Measurements from ENCODE around the gene LPP. TPM values are rescaled to one million over a fixed set of nuclear protein-coding genes. Genes with fewer than 3 reads are reported as not detected.

LPP gene
- total RNA-seq, 2 donors from 2014 or later = 1,568 to 1,607 TPM

- Histone ChIP-seq H3K4me3 (peak overlapping the region; percentile 0), H3K27me3 (replicated peaks; ENCODE audit: insufficient read depth) (no peaks in the 10 kb centered on the region), H3K27ac (no peak overlapping the region), H3K4me1 (ENCODE audit: control insufficient read depth in 1 of 2, low read depth in 2 of 2) (peaks cover 8 to 47% of the 10 kb centered on the region in 2 donors), H3K9me3 (no peaks in the 10 kb centered on the region), H3K36me3 (no peaks in the 10 kb centered on the region)
- TF ChIP-seq, protein P1, sequence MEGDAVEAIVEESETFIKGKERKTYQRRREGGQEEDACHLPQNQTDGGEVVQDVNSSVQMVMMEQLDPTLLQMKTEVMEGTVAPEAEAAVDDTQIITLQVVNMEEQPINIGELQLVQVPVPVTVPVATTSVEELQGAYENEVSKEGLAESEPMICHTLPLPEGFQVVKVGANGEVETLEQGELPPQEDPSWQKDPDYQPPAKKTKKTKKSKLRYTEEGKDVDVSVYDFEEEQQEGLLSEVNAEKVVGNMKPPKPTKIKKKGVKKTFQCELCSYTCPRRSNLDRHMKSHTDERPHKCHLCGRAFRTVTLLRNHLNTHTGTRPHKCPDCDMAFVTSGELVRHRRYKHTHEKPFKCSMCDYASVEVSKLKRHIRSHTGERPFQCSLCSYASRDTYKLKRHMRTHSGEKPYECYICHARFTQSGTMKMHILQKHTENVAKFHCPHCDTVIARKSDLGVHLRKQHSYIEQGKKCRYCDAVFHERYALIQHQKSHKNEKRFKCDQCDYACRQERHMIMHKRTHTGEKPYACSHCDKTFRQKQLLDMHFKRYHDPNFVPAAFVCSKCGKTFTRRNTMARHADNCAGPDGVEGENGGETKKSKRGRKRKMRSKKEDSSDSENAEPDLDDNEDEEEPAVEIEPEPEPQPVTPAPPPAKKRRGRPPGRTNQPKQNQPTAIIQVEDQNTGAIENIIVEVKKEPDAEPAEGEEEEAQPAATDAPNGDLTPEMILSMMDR (IDR thresholded peaks at IDR 0.05) = no peak
- no peak for DNase-seq (ENCODE audit: low spot score)
- ATAC-seq (ENCODE audit: insufficient number of reproducible peaks, low FRiP score, low read depth) = no peak
Measured at GRCh38 chr3:188358787-188359493, 205.0 kb downstream of the LPP start.

GRCh38 chr3:188360364-188360881 is 206.5 kb downstream of the LPP start:
- Histone ChIP-seq H3K9me3 (no peaks in the 10 kb centered on the region), H3K4me1 (ENCODE audit: control insufficient read depth in 1 of 2, low read depth in 2 of 2) (peaks cover 22 to 60% of the 10 kb centered on the region in 2 donors), H3K27me3 (replicated peaks; ENCODE audit: insufficient read depth) (no peaks in the 10 kb centered on the region), H3K36me3 (no peaks in the 10 kb centered on the region), H3K4me3 (no peak overlapping the region), H3K27ac (no peak overlapping the region)
- no peak for ATAC-seq (ENCODE audit: insufficient number of reproducible peaks, low FRiP score, low read depth)
- no peak for DNase-seq (ENCODE audit: low spot score)
- TF ChIP-seq, protein P1 (IDR thresholded peaks at IDR 0.05) = no peak

DNA sequence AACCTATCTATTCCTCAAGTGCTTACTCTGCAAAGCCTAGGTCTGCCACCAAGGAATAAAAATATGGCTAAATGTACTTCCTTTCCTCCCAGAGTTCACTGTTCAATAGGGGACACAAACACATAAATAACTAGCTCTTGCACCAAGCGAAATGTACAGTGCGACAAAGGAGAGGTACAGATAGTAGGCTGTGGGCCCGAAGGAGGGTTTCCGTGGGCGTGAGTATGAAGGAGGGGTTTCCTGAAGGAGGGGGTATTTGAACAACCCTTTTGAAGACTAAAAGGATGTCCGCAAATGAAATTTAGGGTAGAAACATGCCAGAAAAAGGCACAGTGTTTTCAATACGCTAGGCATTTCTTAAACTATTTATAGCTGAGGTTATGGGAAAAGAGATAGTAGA is 207.9 kb downstream of the LPP start:
- no peak for DNase-seq (ENCODE audit: low spot score)
- no peak for ATAC-seq (ENCODE audit: insufficient number of reproducible peaks, low FRiP score, low read depth)
- Histone ChIP-seq H3K9me3 (no peaks in the 10 kb centered on the region), H3K4me3 (no peak overlapping the region), H3K27me3 (replicated peaks; ENCODE audit: insufficient read depth) (no peaks in the 10 kb centered on the region), H3K27ac (no peak overlapping the region), H3K4me1 (ENCODE audit: control insufficient read depth in 1 of 2, low read depth in 2 of 2) (peaks cover 33 to 74% of the 10 kb centered on the region in 2 donors), H3K36me3 (no peaks in the 10 kb centered on the region)
- TF ChIP-seq, protein P1 (IDR thresholded peaks at IDR 0.05) = no peak

DNA sequence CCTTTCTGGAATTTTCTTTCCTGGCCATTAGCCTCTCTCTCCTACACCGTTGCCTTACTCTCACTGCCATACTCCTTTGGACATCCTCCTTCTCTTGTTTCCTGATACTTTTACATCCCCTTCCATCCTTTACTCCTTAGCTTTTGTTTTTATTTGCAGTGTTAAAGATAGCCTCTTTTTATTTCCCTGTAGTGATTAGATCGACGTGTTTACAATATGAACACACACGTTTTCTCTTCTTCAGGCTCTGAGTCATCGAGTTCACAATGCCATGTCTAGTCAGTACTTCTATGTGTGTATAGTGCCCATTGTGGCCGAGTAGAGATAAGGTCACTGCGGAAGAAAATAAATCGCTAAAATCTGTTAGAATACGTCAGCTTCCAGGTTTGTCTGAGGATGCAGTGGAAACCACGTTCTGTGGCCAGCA is 208.5 kb downstream of the LPP start:
- TF ChIP-seq, protein P1 (IDR thresholded peaks at IDR 0.05) = no peak
- Histone ChIP-seq H3K4me1 (ENCODE audit: control insufficient read depth in 1 of 2, low read depth in 2 of 2) (peaks cover 36 to 76% of the 10 kb centered on the region in 2 donors), H3K27ac (no peak overlapping the region), H3K9me3 (no peaks in the 10 kb centered on the region), H3K36me3 (no peaks in the 10 kb centered on the region), H3K4me3 (no peak overlapping the region), H3K27me3 (replicated peaks; ENCODE audit: insufficient read depth) (no peaks in the 10 kb centered on the region)
- DNase-seq (ENCODE audit: low spot score) = no peak
- ATAC-seq (ENCODE audit: insufficient number of reproducible peaks, low FRiP score, low read depth) = no peak

DNA sequence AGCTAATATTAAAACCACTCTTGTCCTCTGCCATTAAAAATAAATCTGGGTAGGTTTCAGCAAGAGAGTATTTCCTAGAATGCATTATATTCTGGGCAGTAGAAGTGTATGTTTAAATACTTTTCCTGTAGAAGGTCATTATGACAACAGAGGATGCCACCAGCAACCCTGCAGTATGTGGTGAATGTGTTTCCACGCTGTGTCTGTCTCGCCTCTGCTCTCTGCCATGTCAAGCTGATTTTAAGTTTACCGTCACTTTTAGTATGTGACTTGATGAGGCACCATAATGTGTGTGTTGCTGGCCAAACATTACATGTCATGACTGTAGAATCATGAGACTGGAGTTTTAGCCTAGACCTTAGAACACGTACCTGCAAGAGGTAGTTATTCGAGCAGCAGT is 211.2 kb downstream of the LPP start:
- Histone ChIP-seq H3K4me1 (ENCODE audit: control insufficient read depth in 1 of 2, low read depth in 2 of 2) (peaks cover 38 to 65% of the 10 kb centered on the region in 2 donors), H3K27ac (peak overlapping the region; percentile 24 to 38), H3K36me3 (no peaks in the 10 kb centered on the region), H3K4me3 (no peak overlapping the region), H3K27me3 (replicated peaks; ENCODE audit: insufficient read depth) (no peaks in the 10 kb centered on the region), H3K9me3 (no peaks in the 10 kb centered on the region)
- DNase-seq (ENCODE audit: low spot score) = no peak
- no peak for ATAC-seq (ENCODE audit: insufficient number of reproducible peaks, low FRiP score, low read depth)
- TF ChIP-seq, protein P1 (IDR thresholded peaks at IDR 0.05) = no peak
